ENCODE data around the gene CASTOR2. TPM values are rescaled to one million over a fixed set of nuclear protein-coding genes. Genes with fewer than 3 reads are reported as not detected.
"Not testable (repeated sequence)": the region's sequence is repeated elsewhere in the genome, so short reads cannot be mapped to it uniquely, and the experiment has no call there.

The CASTOR2 gene
- total and polyA plus RNA-seq, 2 donors, result 1.3 to 8.0 TPM

DNA sequence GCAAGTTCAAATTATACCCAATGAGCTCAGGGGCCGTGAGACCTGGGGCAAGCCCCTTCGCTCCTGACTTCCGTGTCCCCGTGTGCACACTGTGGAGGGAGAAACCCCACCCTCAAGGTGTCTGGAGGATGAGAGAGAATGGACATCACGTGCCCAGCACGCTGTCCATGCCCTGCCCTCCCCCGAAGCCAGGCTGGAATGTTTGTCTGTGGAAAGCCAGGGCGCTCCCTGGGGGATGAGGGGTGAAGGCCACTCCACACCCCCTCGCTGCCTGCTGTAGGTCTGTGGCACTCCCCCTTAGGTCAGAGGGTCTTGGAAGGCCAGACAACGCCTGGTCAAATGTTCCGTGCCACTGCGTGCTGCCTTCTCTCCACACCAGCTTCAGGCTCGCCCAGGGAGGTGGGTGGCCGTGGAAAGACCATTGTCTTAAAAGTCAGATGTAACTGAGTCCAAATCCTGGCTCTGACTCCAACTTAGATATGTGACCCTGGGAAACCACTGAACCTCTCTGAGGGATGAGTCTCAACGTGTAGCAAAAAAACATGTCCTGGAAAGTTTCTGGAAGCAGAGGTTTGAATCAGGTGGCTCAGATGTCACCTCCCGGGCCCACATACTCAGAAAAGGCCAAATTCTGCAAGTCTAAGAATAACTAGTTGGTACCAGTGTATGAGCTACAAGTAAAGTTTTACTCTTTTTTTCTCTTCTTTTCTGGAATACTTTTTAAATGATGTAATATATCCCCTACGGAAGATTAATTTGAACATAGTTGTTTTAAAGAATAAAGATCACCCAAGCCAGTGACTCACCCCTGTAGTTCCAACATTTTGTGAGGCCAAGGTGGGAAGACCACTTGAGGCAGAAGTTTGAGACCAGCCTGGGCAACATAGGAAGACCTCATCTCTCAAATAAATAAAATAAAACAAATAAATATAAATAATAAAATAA, 84.2 kb downstream of the CASTOR2 start:
- Histone ChIP-seq H3K36me3 (ENCODE audit: insufficient read depth) (peaks cover 10% of the 10 kb centered on the region), H3K27ac (ENCODE audit: low read depth) (no peak overlapping the region), H3K4me3 (ENCODE audit: low read depth, low read length) (no peak overlapping the region), H3K4me1 (ENCODE audit: insufficient read depth) (no peaks in the 10 kb centered on the region)
- DNase-seq (ENCODE audit: extremely low spot score), result no peak
- 88% methylated on average over 17 of the region's 17 CpGs for WGBS

DNA sequence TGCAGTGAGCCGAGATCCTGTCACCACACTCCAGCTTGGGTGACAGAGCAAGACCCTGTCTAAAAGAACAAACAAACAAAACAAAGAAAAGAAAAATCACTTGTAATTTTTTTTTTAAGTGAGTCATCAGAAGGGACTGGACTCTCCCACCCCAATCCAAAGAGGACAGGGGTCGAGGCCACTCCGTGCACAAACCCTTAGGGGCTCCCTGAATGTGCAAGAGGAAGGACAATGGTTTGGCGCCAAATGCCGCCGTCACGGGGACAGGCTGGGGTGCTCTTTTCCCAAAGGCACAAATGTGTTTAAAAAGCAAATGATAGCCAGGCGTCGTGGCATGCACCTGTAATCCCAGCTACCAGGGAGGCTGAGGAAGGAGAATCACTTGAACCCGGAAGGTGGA, 85.3 kb downstream of the CASTOR2 start:
- Histone ChIP-seq H3K4me1 (ENCODE audit: insufficient read depth) (no peaks in the 10 kb centered on the region), H3K27ac (ENCODE audit: low read depth) (no peak overlapping the region), H3K36me3 (ENCODE audit: insufficient read depth) (peaks cover 10% of the 10 kb centered on the region), H3K4me3 (ENCODE audit: low read depth, low read length) (no peak overlapping the region)
- no peak for DNase-seq (ENCODE audit: extremely low spot score)
- 93% methylated on average over 10 of the region's 10 CpGs for WGBS

DNA sequence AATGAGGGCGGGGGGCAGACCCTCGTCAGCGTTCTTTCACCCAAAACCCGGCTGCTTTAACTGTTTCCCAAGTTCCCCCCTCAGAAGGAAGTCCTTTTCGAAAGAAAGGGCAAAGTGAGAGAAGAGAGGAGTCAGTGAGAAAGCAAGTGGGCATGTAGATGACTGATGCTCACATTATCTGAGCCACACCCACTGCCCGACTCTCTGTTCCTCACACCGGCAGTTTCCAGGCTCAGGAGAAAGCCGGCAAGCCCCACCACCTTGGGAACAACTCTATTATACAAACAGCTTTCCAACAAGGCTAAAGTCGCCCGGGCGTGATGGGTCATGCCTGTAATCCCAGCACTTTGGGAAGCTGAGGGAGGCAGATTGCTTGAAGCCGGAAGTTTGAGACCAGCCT, 86.0 kb downstream of the CASTOR2 start:
- 91% methylated on average over 12 of the region's 12 CpGs for WGBS
- DNase-seq (ENCODE audit: extremely low spot score), result no peak
- no peaks in the 10 kb centered on the region for H3K4me1 ChIP-seq (ENCODE audit: insufficient read depth)
- peaks cover 10% of the 10 kb centered on the region for H3K36me3 ChIP-seq (ENCODE audit: insufficient read depth)
- no peak overlapping the region for H3K4me3 ChIP-seq (ENCODE audit: low read depth, low read length)
- no peak overlapping the region for H3K27ac ChIP-seq (ENCODE audit: low read depth)

DNA sequence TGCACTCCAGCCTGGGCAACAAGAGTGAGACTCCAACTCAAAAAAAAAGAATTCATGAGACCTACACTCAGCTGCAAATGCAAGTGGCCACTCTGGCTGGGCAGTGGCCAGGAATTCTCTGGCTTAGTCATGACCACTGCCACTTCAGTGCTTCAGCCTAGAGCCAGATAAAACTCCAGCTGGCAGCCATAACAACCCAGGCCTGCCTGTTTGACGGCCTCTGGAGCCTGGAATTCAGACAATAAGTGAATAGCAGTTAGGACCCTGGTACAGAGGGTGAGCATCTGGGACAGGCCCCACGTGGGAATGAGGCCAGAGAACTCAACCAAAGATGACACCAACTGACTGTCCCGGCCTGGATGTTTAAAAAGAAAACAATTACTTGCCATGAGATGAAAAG, 90.2 kb downstream of the CASTOR2 start:
- Histone ChIP-seq H3K4me1 (ENCODE audit: insufficient read depth) (no peaks in the 10 kb centered on the region), H3K36me3 (ENCODE audit: insufficient read depth) (peaks cover 10% of the 10 kb centered on the region), H3K27ac (ENCODE audit: low read depth) (no peak overlapping the region), H3K4me3 (ENCODE audit: low read depth, low read length) (no peak overlapping the region)
- WGBS, result 57% methylated on average over 3 of the region's 3 CpGs
- DNase-seq (ENCODE audit: extremely low spot score), result no peak

DNA sequence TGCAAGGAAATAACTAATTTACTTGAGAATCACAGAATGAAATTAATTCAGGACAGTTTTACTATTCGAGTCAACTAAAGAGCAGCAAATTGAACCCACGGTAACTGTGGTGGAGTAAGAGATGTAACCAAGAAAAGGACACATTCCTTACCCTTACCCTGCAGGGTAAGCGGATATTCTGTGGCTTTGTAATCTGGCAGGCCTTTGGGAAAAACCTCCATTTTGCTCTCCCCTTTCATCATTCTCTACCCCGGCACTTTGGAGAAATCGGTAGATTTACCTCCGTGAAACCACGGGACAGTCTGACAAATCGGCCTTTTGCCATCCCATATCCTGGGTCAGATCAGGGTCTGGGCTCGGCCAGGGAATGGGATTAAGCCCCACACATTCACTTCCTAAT, 90.7 kb downstream of the CASTOR2 start:
- DNase-seq (ENCODE audit: extremely low spot score), result no peak
- Histone ChIP-seq H3K4me3 (ENCODE audit: low read depth, low read length) (no peak overlapping the region), H3K4me1 (ENCODE audit: insufficient read depth) (no peaks in the 10 kb centered on the region), H3K27ac (ENCODE audit: low read depth) (no peak overlapping the region), H3K36me3 (ENCODE audit: insufficient read depth) (peaks cover 13% of the 10 kb centered on the region)
- WGBS, result 94% methylated on average over 9 of the region's 9 CpGs

DNA sequence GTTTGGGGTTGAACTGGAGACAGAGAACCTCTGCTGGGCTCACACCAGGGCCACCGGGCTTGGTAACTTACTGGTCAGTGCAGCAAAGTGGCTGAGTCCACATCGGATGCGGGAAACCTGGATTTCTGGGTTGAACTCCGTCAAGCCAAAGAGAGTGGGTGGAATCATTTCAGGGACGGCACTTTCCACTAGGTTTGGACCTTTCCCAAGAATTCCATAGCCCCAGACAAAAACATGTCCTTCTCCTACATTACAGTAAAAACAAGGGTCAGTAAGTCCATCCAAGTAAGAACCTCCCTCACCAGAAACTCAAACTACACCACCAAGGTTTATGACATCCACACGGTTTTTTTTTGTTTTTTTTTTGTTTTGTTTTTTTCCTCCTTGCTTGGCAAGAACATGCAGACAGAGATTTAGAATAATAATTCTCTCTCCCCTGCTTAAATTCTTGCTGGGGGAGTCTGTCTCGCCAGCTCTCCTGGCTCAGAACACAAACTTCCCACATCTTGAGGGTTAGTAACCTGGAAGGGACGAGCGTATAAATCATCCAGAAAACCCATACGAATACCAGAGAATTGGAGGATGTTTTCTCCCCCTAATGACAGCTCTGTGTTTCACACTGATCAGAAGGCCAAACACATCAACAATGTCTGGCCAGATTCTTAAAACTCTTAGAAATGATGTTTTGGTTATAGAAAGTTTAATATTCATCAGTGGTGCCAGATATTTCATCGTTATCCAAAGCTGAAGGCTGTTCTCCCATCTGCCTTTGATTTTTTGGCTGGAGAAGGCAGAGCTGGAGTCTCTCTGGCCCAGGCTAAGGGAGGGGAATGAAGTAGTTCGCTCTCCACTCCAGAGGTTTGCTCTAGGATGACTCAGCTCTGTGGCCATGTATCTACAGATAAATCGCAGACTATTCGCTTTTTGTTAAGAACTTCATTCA, 91.6 kb downstream of the CASTOR2 start:
- Histone ChIP-seq H3K36me3 (ENCODE audit: insufficient read depth) (peaks cover 12% of the 10 kb centered on the region), H3K4me3 (ENCODE audit: low read depth, low read length) (no peak overlapping the region)
- 52% methylated on average over 14 of the region's 14 CpGs for WGBS

DNA sequence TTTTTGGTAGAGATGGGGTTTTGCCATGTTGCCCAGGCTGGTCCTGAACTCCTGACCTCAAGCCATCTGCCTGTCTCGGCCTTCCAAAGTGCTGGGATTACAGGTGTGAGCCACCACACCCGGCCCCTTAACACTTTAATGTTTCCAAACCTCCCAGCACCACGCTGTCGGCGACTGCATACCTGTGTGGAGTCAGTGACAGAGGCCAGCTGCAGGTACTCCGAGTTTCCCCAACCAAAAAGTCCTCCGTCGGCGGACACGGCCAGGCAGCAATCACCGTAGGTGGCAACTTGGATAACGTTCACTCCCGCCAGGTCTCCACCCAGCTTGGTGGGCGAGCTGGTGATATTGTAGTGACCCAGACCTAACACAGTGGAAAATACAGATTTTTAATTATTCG, 93.9 kb downstream of the CASTOR2 start:
- WGBS, result 97% methylated on average over 15 of the region's 15 CpGs
- no peak for DNase-seq (ENCODE audit: extremely low spot score)
- H3K4me3 ChIP-seq (ENCODE audit: low read depth, low read length), result no peak overlapping the region
- H3K27ac ChIP-seq (ENCODE audit: low read depth), result no peak overlapping the region
- H3K4me1 ChIP-seq (ENCODE audit: insufficient read depth), result no peaks in the 10 kb centered on the region
- peaks cover 7% of the 10 kb centered on the region for H3K36me3 ChIP-seq (ENCODE audit: insufficient read depth)

More for the DNA sequence above, 91.6 kb downstream of the CASTOR2 start:
- peak; percentile 18 for DNase-seq (ENCODE audit: extremely low spot score)
- Histone ChIP-seq H3K4me1 (ENCODE audit: insufficient read depth) (no peaks in the 10 kb centered on the region), H3K27ac (ENCODE audit: low read depth) (no peak overlapping the region)

DNA sequence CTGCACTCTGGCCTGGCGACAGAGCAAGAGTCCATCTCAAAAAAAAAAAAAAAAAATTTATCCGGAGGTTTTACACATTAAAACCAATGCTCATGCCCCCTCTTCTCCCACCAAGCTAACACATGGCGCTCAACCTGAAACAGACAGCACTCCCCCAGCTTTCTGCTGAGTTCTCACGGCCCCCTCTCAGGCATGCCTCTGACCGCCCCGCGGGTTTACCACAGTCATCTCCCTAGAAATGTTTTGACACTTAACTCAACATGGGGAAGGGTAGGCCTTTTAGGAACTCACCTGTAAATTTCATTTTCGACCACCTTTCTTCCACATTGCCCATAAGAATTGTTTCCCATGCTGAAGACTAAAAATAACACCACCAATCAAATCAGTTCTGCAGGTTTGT, 99.8 kb downstream of the CASTOR2 start:
- no peak for DNase-seq (ENCODE audit: extremely low spot score)
- WGBS, result 97% methylated on average over 8 of the region's 8 CpGs
- H3K4me3 ChIP-seq (ENCODE audit: low read depth, low read length), result no peak overlapping the region
- H3K4me1 ChIP-seq (ENCODE audit: insufficient read depth), result no peaks in the 10 kb centered on the region
- H3K27ac ChIP-seq (ENCODE audit: low read depth), result no peak overlapping the region
- H3K36me3 ChIP-seq (ENCODE audit: insufficient read depth), result peaks cover 8% of the 10 kb centered on the region

DNA sequence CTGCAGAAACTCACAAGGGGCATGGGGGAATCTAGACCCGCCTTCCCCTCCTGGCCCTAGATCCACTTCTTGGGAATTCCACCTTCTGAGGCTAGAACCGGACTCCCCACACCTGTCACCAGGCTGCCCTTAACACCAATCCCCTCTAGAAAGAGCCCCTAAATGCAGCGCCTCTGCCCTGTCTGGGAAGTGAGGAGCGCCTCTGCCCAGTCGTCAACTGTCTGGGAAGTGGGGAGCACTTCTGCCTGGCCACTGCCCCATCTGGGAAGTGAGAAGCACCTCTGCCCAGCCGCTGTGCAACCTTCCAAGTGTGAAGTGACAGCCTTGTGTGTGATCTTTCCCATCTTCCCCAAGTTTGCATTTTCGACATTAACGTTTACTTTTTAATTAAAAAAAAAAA, 100.3 kb downstream of the CASTOR2 start:
- peaks cover 12% of the 10 kb centered on the region for H3K36me3 ChIP-seq (ENCODE audit: insufficient read depth)
- no peak overlapping the region for H3K4me3 ChIP-seq (ENCODE audit: low read depth, low read length)
- H3K4me1 ChIP-seq (ENCODE audit: insufficient read depth), result no peaks in the 10 kb centered on the region
- 96% methylated on average over 8 of the region's 8 CpGs for WGBS
- DNase-seq (ENCODE audit: extremely low spot score), result no peak
- no peak overlapping the region for H3K27ac ChIP-seq (ENCODE audit: low read depth)

DNA sequence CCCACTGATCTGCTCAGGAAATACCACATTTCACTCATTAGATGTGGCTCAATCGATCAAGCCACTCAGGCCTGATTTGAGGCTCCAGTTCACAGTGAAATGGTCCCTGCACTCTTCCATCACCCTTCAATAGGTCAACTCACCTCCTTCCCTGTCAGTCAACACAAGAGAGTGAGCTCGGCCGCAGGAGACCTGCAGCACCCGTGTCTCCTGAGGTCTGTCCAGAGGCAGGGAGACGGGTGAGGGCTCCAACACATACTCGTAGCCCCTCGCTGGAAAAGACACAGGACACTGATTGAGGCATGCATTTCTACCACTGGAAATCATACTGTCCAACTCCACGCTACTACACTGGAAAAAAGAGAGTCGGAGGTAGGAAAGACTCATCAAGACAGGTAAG, 102.0 kb downstream of the CASTOR2 start:
- WGBS, result 95% methylated on average over 9 of the region's 9 CpGs
- no peak for DNase-seq (ENCODE audit: extremely low spot score)
- Histone ChIP-seq H3K4me3 (ENCODE audit: low read depth, low read length) (no peak overlapping the region), H3K4me1 (ENCODE audit: insufficient read depth) (no peaks in the 10 kb centered on the region), H3K36me3 (ENCODE audit: insufficient read depth) (peaks cover 7% of the 10 kb centered on the region), H3K27ac (ENCODE audit: low read depth) (no peak overlapping the region)

DNA sequence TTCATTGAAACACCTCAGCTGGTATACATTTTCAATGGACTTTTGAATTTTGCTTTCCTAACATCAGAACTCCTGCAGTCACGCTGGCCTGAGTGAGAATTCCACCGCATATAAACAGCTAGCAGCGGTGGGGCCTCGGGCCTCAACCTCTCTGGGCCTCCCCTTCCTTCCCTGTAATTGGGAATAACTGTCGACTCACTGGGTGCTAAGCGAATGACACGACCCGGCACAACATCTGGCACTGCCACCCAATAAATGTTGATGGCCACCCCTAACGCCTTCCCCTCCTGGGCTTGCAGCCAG, 108.4 kb downstream of the CASTOR2 start:
- no peak for DNase-seq (ENCODE audit: extremely low spot score)
- peaks cover 4% of the 10 kb centered on the region for H3K36me3 ChIP-seq (ENCODE audit: insufficient read depth)
- 6% methylated on average over 9 of the region's 9 CpGs for WGBS
- H3K4me1 ChIP-seq (ENCODE audit: insufficient read depth), result no peaks in the 10 kb centered on the region
- peak overlapping the region; percentile 90 for H3K27ac ChIP-seq (ENCODE audit: low read depth)
- H3K4me3 ChIP-seq (ENCODE audit: low read depth, low read length), result peak overlapping the region; percentile 85

DNA sequence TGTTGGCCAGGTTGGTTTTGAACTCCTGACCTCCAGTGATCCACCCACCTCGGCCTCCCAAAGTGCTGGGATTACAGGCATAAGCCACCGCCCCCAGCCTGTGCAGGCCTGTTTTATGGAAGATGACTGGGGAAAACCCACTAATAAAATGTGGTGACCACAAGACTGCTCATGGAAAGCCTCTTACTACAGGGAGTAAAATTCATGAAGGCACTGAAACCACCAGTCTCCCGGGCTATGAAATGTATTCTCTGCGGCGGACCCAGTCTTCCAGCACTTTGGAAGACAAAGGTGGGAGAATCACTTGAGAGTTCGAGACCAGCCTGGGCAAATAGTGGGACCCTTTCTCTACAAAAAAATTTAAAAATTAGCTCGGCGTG, 109.7 kb downstream of the CASTOR2 start:
- H3K4me1 ChIP-seq (ENCODE audit: insufficient read depth); H3K4me3 ChIP-seq (ENCODE audit: low read depth, low read length); H3K27ac ChIP-seq (ENCODE audit: low read depth); H3K36me3 ChIP-seq (ENCODE audit: insufficient read depth); DNase-seq (ENCODE audit: extremely low spot score): not testable (repeated sequence)
- WGBS, result 59% methylated on average over 6 of the region's 8 CpGs

All from urinary bladder (tissue), 4 donors.